Stimulated activated CD8-positive, alpha-beta memory T cell treated with anti-CD3 and anti-CD28 coated beads, Interleukin-12 subunit alpha, Interleukin-12 subunit beta, amount 100 ng/mL, for 24 hours (primary cell): ENCODE measurements around the gene GAS2L2.

Experiments used
- DNase-seq: peaks from one replicate; pipeline ENCODE4 v3.0.0-alpha.2; 2020; ENCODE audit errors: extremely low read depth

The GAS2L2 gene

GRCh38 chr17:35747540-35748017 lies 5.5 kb downstream of the GAS2L2 start:
- DNase-seq = peak; percentile 41

- DNase-seq = no peak
These were observed 7.2 kb downstream of the GAS2L2 start for GRCh38 chr17:35745749-35746320.

GRCh38 chr17:35745246-35745645 lies 7.8 kb downstream of the GAS2L2 start:
- no peak for DNase-seq

GRCh38 chr17:35744830-35745229 lies 8.2 kb downstream of the GAS2L2 start:
- DNase-seq = no peak

- DNase-seq = no peak
These were observed 9.3 kb downstream of the GAS2L2 start for GRCh38 chr17:35743626-35744328.

GRCh38 chr17:35742896-35743477 lies 10.1 kb downstream of the GAS2L2 start:
- DNase-seq = no peak

GRCh38 chr17:35742496-35742895 lies 10.5 kb downstream of the GAS2L2 start:
- no peak for DNase-seq

- DNase-seq = no peak
These were observed 11.8 kb downstream of the GAS2L2 start for GRCh38 chr17:35740997-35741931.

- no peak for DNase-seq
These were observed 12.8 kb downstream of the GAS2L2 start for GRCh38 chr17:35740216-35740615.

GRCh38 chr17:35738519-35739133 lies 14.4 kb downstream of the GAS2L2 start:
- no peak for DNase-seq

GRCh38 chr17:35736236-35736635 lies 16.8 kb downstream of the GAS2L2 start:
- DNase-seq = no peak

- no peak for DNase-seq
These were observed 17.8 kb downstream of the GAS2L2 start for GRCh38 chr17:35735036-35735805.

- DNase-seq = no peak
These were observed 18.6 kb downstream of the GAS2L2 start for GRCh38 chr17:35734396-35734795.

- no peak for DNase-seq
These were observed 19.7 kb downstream of the GAS2L2 start for GRCh38 chr17:35733366-35733765.

- no peak for DNase-seq
These were observed 20.3 kb downstream of the GAS2L2 start for GRCh38 chr17:35732806-35733136.

GRCh38 chr17:35731917-35732805 lies 20.9 kb downstream of the GAS2L2 start:
- DNase-seq = no peak

- peak; percentile 11 for DNase-seq
These were observed 21.7 kb downstream of the GAS2L2 start, which contains the start of gene RASL10B for GRCh38 chr17:35731239-35731916. Gene RASL10B (plus strand): TSS chr17:35731639. CDS start chr17:35735185, 3,546 bp downstream.

GRCh38 chr17:35730400-35731005 lies 22.5 kb downstream of the GAS2L2 start:
- DNase-seq = no peak

- no peak for DNase-seq
These were observed 23.6 kb downstream of the GAS2L2 start for GRCh38 chr17:35729405-35729833.
